IPS DF 19.7 (cell line): ENCODE results near the gene LGR5.
A peak's percentile ranks its signal among the peaks of the same experiment; 100 is the strongest.

Experiments
- DNase-seq: peaks from one replicate; pipeline ENCODE4 v3.0.0-alpha.2; 2013; ENCODE audit warnings: low read depth, low spot score

Gene LGR5, protein sequence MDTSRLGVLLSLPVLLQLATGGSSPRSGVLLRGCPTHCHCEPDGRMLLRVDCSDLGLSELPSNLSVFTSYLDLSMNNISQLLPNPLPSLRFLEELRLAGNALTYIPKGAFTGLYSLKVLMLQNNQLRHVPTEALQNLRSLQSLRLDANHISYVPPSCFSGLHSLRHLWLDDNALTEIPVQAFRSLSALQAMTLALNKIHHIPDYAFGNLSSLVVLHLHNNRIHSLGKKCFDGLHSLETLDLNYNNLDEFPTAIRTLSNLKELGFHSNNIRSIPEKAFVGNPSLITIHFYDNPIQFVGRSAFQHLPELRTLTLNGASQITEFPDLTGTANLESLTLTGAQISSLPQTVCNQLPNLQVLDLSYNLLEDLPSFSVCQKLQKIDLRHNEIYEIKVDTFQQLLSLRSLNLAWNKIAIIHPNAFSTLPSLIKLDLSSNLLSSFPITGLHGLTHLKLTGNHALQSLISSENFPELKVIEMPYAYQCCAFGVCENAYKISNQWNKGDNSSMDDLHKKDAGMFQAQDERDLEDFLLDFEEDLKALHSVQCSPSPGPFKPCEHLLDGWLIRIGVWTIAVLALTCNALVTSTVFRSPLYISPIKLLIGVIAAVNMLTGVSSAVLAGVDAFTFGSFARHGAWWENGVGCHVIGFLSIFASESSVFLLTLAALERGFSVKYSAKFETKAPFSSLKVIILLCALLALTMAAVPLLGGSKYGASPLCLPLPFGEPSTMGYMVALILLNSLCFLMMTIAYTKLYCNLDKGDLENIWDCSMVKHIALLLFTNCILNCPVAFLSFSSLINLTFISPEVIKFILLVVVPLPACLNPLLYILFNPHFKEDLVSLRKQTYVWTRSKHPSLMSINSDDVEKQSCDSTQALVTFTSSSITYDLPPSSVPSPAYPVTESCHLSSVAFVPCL

DNA sequence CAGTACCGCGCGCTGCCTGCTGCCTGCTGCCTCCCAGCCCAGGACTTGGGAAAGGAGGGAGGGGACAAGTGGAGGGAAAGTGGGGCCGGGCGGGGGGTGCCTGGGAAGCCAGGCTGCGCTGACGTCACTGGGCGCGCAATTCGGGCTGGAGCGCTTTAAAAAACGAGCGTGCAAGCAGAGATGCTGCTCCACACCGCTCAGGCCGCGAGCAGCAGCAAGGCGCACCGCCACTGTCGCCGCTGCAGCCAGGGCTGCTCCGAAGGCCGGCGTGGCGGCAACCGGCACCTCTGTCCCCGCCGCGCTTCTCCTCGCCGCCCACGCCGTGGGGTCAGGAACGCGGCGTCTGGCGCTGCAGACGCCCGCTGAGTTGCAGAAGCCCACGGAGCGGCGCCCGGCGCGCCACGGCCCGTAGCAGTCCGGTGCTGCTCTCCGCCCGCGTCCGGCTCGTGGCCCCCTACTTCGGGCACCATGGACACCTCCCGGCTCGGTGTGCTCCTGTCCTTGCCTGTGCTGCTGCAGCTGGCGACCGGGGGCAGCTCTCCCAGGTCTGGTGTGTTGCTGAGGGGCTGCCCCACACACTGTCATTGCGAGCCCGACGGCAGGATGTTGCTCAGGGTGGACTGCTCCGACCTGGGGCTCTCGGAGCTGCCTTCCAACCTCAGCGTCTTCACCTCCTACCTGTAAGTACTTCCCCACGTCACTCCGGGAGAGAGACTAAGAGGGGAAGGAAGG lies at the start of gene LGR5:
LGR5 (plus strand) TSS at position 186 of the 732 bp plus-strand sequence; CDS start at position 469, 283 bp downstream.
- no peak for DNase-seq

DNA sequence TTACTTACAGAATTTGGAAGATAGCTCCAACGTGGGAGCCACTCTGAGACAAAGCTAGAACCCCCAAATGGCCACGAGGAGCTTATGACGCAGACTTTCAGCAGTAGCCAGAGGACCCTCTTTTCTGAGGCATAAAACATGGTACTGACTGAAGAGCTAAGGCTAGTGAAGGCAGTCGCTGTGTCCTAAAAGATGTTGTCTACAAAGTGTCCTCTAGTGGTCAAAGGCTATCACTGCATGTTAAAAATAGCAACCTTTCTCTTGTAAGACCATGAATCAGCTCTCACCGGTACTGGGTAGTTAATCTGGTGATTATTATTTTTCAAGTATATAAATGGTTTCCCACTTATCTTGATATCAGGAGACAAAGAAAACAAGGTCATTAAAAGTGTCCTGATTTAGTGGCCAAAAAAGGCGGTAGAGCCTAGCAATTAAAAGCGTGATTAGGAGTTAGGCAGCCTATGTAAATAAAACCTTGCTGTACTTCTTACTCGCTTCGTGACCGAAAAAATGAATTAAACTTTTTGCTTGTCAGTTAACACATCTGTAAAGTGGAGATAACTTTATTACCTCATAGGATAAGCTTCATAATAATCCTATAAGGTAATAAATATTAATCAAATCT lies 47.0 kb upstream of the LGR5 start:
- peak; percentile 33 for DNase-seq

DNA sequence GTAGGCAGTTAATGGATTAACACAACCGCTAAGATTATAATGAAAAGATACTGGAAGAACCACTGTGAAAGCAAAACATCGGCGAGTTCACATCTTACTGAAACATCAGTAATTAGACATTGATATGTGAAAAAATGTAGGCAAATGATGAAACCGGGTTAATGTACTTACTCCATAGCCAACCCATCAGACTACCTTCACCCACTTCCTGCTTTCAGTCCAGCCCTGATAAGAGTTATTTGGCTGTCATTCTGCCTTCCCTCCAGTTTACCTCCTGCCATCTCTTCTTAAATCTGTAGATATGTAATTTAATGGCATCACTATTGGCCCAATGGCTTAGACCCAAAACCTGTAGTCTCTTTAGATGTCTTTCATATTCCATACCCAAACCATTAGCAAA lies 46.0 kb upstream of the LGR5 start:
- DNase-seq = no peak

DNA sequence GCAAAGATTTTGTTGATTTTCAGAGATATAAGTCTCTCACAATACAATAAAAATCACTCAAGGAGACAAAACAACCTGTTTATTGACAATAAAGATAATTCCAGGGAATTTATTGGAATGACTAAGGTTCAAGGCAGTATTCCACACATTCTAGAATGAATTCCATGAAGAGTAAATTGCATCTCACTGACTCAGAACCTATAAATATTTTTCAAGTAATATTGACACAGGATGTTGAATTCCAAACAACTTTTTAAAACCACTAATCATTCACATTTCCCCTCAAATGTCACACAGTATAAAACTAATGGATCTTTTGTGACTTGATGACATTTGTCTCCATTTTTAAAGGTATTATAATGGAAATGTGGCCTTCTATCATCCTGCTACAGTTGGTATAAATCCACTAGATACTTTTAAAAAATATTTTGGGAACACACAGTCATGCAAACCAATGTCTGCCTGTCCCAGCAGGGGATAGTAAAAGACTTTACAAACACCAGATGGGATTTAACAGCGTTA lies 42.1 kb upstream of the LGR5 start:
- DNase-seq = no peak

DNA sequence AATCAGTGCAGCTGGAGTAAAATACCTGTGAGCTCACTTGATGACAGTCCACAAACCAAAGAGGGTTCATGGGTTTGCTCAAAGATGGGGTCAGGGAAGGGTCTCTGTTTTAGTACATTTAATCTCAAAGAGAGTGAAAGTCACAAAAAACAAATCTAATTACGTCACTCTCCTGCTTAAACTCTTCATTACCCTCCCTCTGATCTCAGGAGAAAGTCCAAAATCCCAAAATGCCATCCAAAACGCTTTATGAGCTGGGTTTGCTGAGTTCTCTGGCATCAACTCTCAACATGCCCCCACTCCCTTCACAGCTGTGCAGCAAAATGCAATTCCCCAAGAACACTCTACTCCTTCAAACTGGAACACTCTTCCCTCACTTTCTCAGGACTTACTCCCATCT lies 40.4 kb upstream of the LGR5 start:
- no peak for DNase-seq

DNA sequence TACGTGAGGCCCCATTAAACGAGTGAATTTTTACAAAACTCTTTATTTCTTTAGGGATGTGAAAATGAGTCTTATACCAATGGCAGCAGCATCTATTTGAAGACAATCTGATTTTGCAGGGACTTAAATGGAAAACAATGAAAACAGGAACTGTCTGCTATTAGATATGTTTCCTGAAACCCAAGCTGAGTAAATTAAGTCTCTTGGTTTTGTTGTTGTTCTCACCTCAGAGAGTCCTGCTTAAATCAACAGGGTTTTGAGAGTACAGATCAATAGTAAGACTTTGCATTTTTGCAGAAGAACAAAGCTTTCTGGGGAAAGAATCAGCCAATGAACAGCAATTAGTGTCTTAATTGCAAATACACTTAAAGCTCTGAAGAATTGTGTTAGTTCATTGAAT lies 39.1 kb upstream of the LGR5 start:
- no peak for DNase-seq

DNA sequence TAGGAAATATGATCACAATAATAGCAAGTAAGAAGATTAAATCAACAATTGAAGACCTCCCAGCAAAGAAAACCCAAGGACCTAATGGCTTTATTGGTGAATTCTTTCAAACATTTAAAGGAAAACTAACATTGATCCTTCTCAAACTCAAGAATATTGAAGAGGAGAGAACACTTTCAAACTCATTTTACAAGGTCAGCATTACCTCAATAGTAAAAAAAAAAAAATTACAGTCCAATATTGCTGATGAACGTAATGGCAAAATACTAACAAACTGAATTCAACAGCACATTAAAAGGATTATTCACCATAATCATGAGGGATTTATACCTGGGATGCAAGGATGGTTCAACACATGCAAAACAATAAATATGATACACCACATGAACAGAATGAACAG lies 33.7 kb upstream of the LGR5 start:
- no peak for DNase-seq

DNA sequence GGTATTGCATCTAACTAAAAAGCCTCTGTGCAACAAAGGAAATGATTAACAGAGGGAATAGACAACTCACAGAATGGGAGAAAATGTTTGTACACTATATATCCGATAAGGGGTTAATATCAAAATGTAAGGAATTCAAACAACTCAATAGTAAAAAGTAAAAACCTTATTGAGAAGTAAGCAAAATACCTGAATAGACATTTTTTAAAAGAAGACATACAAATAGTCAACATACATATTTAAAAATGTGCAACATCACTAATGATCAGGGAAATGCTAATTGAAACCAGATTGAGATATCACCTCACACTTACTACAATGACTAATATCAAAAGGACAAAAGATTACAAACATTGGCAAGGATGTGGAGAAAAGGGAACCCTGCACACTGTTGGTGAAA lies 31.9 kb upstream of the LGR5 start:
- no peak for DNase-seq

DNA sequence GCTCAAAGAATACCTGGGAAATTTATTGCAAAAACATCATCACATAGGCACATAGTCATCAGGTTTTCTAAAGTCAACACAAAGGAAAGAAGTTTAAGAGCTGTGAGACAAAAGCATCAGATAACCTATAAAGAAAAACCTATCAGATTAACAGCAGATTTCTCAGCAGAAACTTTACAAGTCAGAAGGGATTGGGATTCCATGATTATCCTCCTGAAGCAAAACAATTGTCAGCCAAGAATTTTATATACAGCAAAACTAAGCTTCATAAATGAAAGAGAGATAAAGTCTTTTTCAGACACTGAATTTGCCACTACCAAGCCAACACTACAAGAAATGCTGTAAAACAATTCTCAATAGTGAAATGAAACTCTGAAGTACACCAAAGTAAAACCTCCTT lies 28.8 kb upstream of the LGR5 start:
- no peak for DNase-seq

DNA sequence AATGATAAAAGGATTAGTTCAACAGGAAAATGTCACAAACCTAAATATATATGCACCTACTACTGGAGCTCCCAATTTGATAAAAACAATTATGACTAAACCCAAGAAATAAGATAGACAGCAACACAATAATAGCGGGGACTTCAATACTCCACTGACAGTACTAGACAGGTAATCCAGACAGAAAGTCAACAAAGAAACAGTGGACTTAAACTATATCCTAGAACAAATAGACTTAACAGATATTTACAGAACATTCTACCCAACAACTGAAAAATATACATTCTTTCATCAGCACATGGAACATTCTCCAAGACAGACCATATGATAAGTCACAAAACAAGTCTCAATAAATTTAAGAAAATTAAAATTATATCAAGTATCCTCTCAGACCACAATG lies 28.0 kb upstream of the LGR5 start:
- no peak for DNase-seq

DNA sequence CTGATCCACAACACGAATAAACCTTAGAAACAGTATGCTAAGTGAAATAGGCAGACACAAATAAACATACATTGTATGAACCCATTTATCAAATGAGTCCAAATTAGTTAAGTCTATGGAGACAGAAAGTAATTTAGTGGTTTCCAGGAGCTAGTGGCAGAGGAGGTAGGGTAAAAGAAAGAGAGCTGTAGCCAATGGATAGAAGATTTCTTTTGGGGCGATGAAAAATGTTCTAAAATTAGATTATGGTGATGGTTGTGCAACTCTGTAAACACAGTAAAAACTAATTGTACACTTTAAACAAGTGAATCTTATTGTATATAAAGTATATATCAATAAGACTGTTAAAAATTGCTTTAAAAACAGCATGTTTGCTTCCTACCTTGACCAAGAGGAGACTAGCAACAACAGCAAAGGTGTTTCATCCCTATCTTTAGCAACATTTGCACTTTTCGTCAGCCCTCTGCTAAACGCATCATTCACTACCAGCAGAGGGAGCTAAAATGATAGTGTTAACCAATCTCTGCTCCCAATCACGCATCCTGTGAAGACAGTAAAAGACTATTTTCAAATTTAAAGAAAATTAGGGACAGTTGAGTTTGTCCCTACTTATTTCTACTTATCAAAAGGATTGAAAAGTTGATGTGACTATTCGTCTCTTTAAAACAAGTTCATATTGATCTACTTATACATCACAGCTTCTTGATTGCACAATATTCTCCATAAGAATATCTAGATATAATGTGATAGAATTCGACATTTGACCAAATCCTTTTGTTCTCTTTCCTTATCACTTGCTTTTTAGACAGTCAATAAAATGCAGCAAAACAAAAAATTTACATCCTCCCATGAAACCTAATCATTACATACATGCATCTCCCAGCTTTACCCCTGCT lies 24.0 kb upstream of the LGR5 start:
- no peak for DNase-seq

DNA sequence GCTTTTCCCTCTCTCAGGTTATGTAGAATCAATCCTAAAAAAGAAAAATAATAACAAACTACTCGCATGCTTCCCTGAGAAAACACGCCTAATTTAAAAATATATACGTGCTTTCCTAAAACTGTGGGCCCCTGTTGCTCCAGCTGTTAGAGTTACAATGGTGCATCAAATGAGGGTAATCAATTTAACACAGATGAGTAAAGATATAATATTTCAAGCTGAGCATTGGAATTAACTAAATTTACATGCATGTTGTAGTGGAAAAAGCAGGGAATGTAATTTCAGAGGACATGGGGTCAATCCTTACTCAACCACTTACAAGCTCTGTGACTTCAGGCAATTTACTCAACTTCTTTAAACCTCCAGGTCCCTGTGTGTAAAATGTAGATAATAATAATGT lies 22.4 kb upstream of the LGR5 start:
- no peak for DNase-seq

DNA sequence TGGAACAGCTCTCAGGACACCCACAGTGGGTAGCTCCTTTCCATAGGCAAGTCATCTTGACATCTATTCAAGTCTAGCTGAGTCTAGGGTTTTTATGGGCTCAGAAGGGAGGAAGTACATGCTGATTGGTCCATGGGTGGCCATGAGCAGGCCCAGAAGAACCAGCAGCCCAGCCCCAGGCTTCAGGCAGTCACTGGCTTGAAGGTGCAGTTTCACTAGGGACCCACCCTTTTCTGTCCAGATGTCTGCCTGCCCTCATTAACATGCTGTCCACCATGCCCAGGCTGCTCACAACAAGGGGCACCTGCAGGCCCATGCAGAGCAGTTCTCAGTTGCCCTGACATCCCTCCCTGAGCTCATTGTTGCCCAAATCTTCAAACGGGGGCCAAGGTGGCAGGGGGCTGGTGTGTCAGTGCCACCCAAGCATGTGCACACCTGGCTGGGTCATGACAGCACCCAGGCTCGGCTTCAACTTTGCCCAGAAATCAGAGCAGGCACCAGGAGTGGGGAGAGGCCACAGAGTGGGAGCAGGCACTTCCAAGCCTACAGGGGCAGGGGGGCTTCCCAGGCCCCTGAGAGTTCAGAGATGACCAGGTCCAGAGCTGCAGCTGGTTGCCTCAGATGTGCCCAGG lies 18.7 kb upstream of the LGR5 start:
- no peak for DNase-seq

DNA sequence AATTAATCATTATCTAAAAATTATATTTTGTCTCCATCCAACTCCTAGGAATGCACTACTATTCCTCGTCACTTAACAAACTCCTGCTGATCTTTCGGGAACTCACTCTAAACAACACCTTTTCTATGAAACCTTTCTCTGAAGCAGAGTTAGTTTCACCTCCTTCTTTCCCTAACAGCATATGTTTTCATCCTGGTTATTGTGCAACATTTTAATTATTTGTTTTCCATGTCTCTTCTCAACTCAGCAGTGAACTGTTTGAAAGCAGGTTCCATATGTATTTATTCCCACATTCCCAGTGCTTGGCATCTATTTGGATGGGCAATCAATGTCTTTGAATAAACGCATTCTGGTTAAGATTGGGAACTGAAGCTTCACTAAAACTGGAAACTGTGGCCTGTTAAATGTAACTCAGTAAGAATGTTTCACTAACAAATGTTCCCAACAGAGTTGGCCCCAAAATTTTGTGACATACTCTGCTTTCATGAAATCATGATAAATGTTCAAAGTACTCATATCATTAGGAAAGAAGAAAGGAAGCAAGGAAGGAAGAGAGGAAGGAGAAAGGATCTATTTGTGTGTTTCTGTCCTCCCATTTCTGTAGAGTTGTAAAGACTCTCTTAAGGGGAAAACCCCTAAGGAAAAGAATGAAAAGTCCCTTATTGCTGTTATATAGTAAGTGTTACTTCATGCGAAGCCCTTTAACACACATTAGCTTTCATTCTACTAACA lies 13.9 kb upstream of the LGR5 start:
- DNase-seq = no peak

DNA sequence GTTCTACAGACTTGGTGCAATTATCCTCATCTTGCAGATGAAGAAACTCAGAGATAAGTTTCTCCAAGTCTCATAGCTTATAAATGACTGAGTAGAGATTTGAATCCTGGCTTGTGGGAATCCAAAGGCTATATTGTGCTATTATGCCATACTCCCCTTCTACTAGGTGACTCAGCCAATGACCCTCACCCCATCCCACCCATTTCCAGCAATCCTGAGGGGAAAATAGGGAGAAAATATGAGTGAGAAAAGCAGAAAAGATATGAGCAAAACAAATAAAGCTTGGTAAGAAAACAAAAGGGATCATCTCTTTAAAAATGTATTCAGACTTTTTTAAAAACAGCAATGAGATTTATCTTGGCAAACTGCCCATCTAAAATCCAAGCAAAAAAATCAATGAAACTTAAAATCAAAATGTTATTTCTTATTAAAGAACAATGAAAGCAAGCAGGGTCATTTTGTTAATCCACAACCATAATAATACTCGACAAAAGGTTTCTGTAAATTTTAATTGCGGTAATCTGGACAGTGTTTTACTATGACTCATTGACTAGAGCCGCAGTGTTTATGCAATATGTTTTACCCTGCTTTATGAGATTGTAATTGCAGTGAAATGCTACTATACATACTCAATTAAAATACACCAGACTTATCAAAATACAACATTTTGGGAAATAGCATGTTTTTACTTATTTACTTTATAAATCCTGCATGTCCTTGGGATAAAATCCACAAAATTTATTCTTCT lies 13.1 kb upstream of the LGR5 start:
- no peak for DNase-seq

DNA sequence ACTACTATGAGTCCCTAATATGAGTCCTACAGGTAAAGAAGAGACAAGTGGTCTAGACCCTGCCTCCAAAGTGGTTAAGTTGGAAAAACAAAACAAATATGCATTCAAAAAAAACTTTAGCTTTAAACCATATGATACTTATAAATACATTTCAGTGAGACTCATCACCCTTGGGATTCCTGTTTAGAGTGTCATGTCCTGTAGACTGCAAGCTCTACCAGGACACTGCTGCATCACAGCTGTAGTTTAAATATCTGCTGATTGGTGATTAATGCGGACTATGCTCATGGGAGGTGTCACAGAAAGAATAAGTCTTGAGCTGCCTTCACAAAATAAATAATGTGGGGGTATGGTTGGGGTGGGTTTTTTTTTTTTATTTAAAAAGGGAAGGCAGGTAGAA lies 8.8 kb upstream of the LGR5 start:
- DNase-seq = no peak

DNA sequence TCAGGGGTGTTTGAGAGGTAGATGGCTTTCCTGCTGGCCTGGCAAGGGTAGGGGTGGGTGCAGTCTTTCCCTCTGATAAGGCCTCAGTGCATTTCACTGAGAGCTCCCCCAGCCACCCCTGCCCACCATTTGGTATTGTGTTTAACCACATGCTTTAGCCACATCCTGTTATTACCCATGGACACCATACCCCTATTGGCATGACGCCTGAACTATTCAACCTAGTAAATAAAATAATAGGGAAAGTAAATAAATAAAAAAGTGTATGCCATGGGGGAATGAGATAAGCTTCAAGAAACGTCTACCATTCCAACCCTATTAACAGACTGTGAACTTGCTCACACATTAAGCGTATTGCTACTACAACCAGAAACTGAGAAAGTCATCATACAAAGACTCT lies 7.6 kb upstream of the LGR5 start:
- no peak for DNase-seq

DNA sequence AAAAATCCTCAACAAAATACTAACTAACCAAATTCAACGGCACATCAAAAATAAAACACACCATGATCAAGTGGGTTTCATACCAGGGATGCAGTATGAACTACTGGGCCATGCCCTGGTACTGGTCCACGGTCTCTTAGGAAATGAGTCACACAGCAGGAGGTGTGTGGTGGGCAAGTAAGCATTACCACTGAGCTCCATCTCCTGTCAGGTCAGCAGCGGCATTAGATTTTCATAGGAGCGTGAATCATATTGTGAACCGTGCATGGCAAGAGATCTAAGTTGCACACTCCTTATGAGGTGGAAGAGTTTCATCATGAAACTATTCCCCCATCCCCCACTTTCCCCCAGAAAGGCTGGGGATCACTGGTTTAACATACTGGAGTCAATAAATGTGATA lies 6.7 kb upstream of the LGR5 start:
- no peak for DNase-seq

DNA sequence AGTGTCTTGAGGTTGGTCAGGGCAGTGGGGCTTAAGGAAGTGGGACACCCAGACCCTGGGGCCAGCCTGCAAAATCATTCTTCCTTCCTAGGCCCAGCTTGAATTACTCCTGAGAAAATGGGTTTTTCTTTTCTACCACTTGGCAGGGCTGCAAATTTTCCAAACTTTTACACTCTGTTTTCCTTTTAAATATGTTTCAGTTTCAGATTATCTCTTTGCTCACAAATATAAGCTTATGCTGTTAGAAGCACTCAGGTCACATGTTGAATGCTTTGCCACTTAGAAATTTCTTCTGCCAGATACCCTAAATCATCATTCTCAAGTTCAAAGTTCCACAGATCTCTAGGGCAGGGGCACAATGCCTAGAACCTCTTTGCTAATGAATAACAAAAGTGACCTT lies 2.9 kb upstream of the LGR5 start:
- no peak for DNase-seq
